ENCODE measurements around the gene TSPEAR. TPM values are rescaled to one million over a fixed set of nuclear protein-coding genes. Genes with fewer than 3 reads are reported as not detected.
"Not testable (repeated sequence)": the region's sequence is repeated elsewhere in the genome, so short reads cannot be mapped to it uniquely, and the experiment has no call there.

TSPEAR gene
- total RNA-seq, 2 donors from 2014 or later: not detected

- H3K27ac ChIP-seq: no peak overlapping the region
- H3K4me1 ChIP-seq: no peaks in the 10 kb centered on the region
- TF ChIP-seq CTCF (IDR thresholded peaks at IDR 0.05): no peak
- H3K4me3 ChIP-seq: no peak overlapping the region
- no peaks in the 10 kb centered on the region for H3K27me3 ChIP-seq
- intact Hi-C loops (cut with DNase I): no loop called here
- DNase-seq: no peak
- no peaks in the 10 kb centered on the region for H3K36me3 ChIP-seq
- H3K9me3 ChIP-seq: no peaks in the 10 kb centered on the region
- H3K9ac ChIP-seq (ENCODE audit: low read depth in 2 of 2, low read length in 2 of 2): no peak overlapping the region
These were observed 132.1 kb downstream of the TSPEAR start for GRCh38 chr21:44579056-44579832.

- no peaks in the 10 kb centered on the region for H3K9me3 ChIP-seq
- no peaks in the 10 kb centered on the region for H3K27me3 ChIP-seq
- TF ChIP-seq CTCF (IDR thresholded peaks at IDR 0.05): no peak
- no peaks in the 10 kb centered on the region for H3K36me3 ChIP-seq
- H3K9ac ChIP-seq (ENCODE audit: low read depth in 2 of 2, low read length in 2 of 2): no peak overlapping the region
- no peaks in the 10 kb centered on the region for H3K4me1 ChIP-seq
- no peak overlapping the region for H3K27ac ChIP-seq
- intact Hi-C loops (cut with DNase I): no loop called here
- no peak overlapping the region for H3K4me3 ChIP-seq
- DNase-seq: no peak
These were observed 132.9 kb downstream of the TSPEAR start for GRCh38 chr21:44578371-44579055.

GRCh38 chr21:44576025-44576420, 135.3 kb downstream of the TSPEAR start:
- TF ChIP-seq CTCF (IDR thresholded peaks at IDR 0.05): no peak
- Histone ChIP-seq H3K36me3 (no peaks in the 10 kb centered on the region), H3K9me3 (no peaks in the 10 kb centered on the region), H3K4me1 (no peaks in the 10 kb centered on the region), H3K27me3 (no peaks in the 10 kb centered on the region), H3K27ac (no peak overlapping the region), H3K4me3 (no peak overlapping the region), H3K9ac (ENCODE audit: low read depth in 2 of 2, low read length in 2 of 2) (no peak overlapping the region)
- DNase-seq: no peak
- intact Hi-C loops (cut with DNase I): no loop called here

GRCh38 chr21:44575307-44576024, 135.9 kb downstream of the TSPEAR start:
- Histone ChIP-seq H3K36me3 (no peaks in the 10 kb centered on the region), H3K27me3 (no peaks in the 10 kb centered on the region), H3K9ac (ENCODE audit: low read depth in 2 of 2, low read length in 2 of 2) (no peak overlapping the region), H3K4me3 (no peak overlapping the region), H3K27ac (no peak overlapping the region), H3K4me1 (no peaks in the 10 kb centered on the region), H3K9me3 (no peaks in the 10 kb centered on the region)
- DNase-seq: no peak
- intact Hi-C loops (cut with DNase I): no loop called here
- no peak for TF ChIP-seq CTCF (IDR thresholded peaks at IDR 0.05)

GRCh38 chr21:44574457-44575306, 136.7 kb downstream of the TSPEAR start:
- no peaks in the 10 kb centered on the region for H3K36me3 ChIP-seq
- H3K9me3 ChIP-seq: no peaks in the 10 kb centered on the region
- no peaks in the 10 kb centered on the region for H3K27me3 ChIP-seq
- peak; percentile 72 for DNase-seq
- H3K4me1 ChIP-seq: no peaks in the 10 kb centered on the region
- no peak for TF ChIP-seq CTCF (IDR thresholded peaks at IDR 0.05)
- H3K4me3 ChIP-seq: peak overlapping the region; percentile 12
- no peak overlapping the region for H3K9ac ChIP-seq (ENCODE audit: low read depth in 2 of 2, low read length in 2 of 2)
- H3K27ac ChIP-seq: no peak overlapping the region
- intact Hi-C loops (cut with DNase I): no loop called here

- DNase-seq; intact Hi-C loops (cut with DNase I); H3K9ac ChIP-seq (ENCODE audit: low read depth in 2 of 2, low read length in 2 of 2); H3K36me3 ChIP-seq; H3K4me1 ChIP-seq; H3K27me3 ChIP-seq; H3K27ac ChIP-seq; H3K9me3 ChIP-seq: not testable (repeated sequence)
- peak within 1 kb of the TSS; percentile 12 for H3K4me3 ChIP-seq
These were observed 137.5 kb downstream of the TSPEAR start, which contains the start of gene KRTAP10-4 for GRCh38 chr21:44573630-44574456. Gene KRTAP10-4 (plus strand): TSS chr21:44573729. CDS start chr21:44573759, 30 bp downstream.
